K562 (cell line): ENCODE data around the gene STX12. TPM values are rescaled to one million over a fixed set of nuclear protein-coding genes. Genes with fewer than 3 reads are reported as not detected.

Experiments used
- ATAC-seq: fragments of 200-7000 bp; cut with Tn5 transposase; 3 replicates; pipeline ENCODE4 v1.9.1; 2020; ENCODE audit warnings: moderate library complexity
- BruUV-seq: library from RNA; stranded (reverse); fragments of 400-500 nt; replicated peaks from 2 replicates; lab custom pipeline; 2021; lab: Mats Ljungman, UMichigan
- CTCF ChIA-PET: fragments of 300-600 bp; formaldehyde crosslinking; extraction: SDS; loops from one replicate; lab custom pipeline; 2021; ENCODE audit warnings: low intra/inter-chr PET ratio; lab: Yijun Ruan, JAX
- POLR2A ChIA-PET: fragments of 300-600, 350-650 bp; sonication (Branson Sonifier 250); formaldehyde crosslinking; extraction: SDS; loops from one replicate; lab custom pipeline; 2021; ENCODE audit warnings: antibody characterized with exemption, inconsistent platforms; lab: Yijun Ruan, JAX
- DNase-seq, 4 experiments: peaks; one replicate each; pipeline versions ENCODE4 v3.0.0 to v3.0.0-alpha.2; 2011 to 2018; ENCODE audit warnings: low spot score in 3 of 4, mixed read lengths in 3 of 4; ENCODE audit errors: extremely low read depth in 1 of 4
- FAIRE-seq: peaks from 2 replicates; lab custom pipeline; 2011; peaks lifted over from hg19 to GRCh38; lab: Jason Lieb, UNC
- H2AFZ ChIP-seq: 2 replicates; pipeline ENCODE4 v1.6.0; 2011; ENCODE audit warnings: low read depth, low read length, control low read depth, inconsistent platforms
- H3K27ac ChIP-seq: fragments of 200-600 bp; 3 replicates; pipeline ENCODE4 v1.8.0; 2011; ENCODE audit warnings: low read depth, mild to moderate bottlenecking, control low read depth, inconsistent platforms, low read length, moderate library complexity, mixed read lengths; ENCODE audit errors: extremely low read depth
- H3K27me3 ChIP-seq, 2 experiments: fragments of 300-600 bp in 1 of 2; 2 replicates in 1 of 2; 3 replicates in 1 of 2; pipeline versions ENCODE4 v1.6.0 to v1.8.0; 2011; ENCODE audit warnings: inconsistent platforms in 2 of 2, low read length in 2 of 2, mild to moderate bottlenecking in 1 of 2, mixed read lengths in 1 of 2, moderate library complexity in 1 of 2; ENCODE audit not compliant: control insufficient read depth in 2 of 2, insufficient read depth in 2 of 2
- H3K36me3 ChIP-seq: fragments of 300-600 bp; 3 replicates; pipeline ENCODE4 v1.8.0; 2011; ENCODE audit warnings: mild to moderate bottlenecking, low read length, inconsistent platforms; ENCODE audit not compliant: control insufficient read depth, insufficient read depth
- H3K4me1 ChIP-seq, 2 experiments: fragments of 200-600 bp in 1 of 2; replicated peaks in 1 of 2; 2 replicates in 1 of 2; 3 replicates in 1 of 2; pipeline versions ENCODE4 v1.5.1 to v1.8.0; 2011; ENCODE audit warnings: inconsistent platforms in 2 of 2, low read length in 2 of 2, mild to moderate bottlenecking in 1 of 2, mixed read lengths in 1 of 2, moderate library complexity in 1 of 2; ENCODE audit not compliant: control insufficient read depth in 2 of 2, insufficient read depth in 2 of 2
- H3K4me2 ChIP-seq: 2 replicates; pipeline ENCODE4 v1.6.1; 2011; ENCODE audit warnings: low read length, control low read depth, inconsistent platforms, mixed read lengths; ENCODE audit not compliant: insufficient read depth
- H3K4me3 ChIP-seq: fragments of 200-600 bp; sonication (generic), shearing (Covaris generic); 2 replicates; pipeline ENCODE4 v1.5.1; 2016; ENCODE audit warnings: control low read depth, inconsistent platforms
- H3K79me2 ChIP-seq: fragments of 200-600 bp; 3 replicates; pipeline ENCODE4 v1.8.0; 2011; ENCODE audit warnings: low read length, inconsistent platforms; ENCODE audit not compliant: control insufficient read depth, insufficient read depth
- H3K9ac ChIP-seq, 2 experiments: 2 replicates each; pipeline versions ENCODE4 v1.6.0 to v1.6.1; 2011; ENCODE audit warnings: low read depth in 2 of 2, low read length in 2 of 2, control low read depth in 1 of 2, inconsistent platforms in 1 of 2, mild to moderate bottlenecking in 1 of 2, mixed read lengths in 1 of 2; ENCODE audit not compliant: insufficient read depth in 1 of 2
- H3K9me1 ChIP-seq: one replicate; pipeline ENCODE4 v1.6.0; 2011; ENCODE audit warnings: inconsistent platforms, mild to moderate bottlenecking, low read length, moderate library complexity; ENCODE audit not compliant: control insufficient read depth, insufficient read depth
- H3K9me3 ChIP-seq: replicated peaks from 2 replicates; pipeline ENCODE4 v1.5.1; 2011; ENCODE audit warnings: low read depth, low read length, inconsistent platforms; ENCODE audit not compliant: control insufficient read depth, insufficient read depth
- H4K20me1 ChIP-seq: replicated peaks from 2 replicates; pipeline ENCODE4 v1.6.1; 2011; ENCODE audit warnings: low read length, inconsistent platforms, mixed read lengths; ENCODE audit not compliant: control insufficient read depth, insufficient read depth
- HEY1 ChIP-seq: fragments of 250-450 bp; sonication (Bioruptor Pico); IDR thresholded peaks from 2 replicates; pipeline ENCODE4 v1.5.0; 2020; ENCODE audit warnings: mild to moderate bottlenecking, moderate library complexity, borderline replicate concordance
- MLLT1 ChIP-seq, 2 experiments: fragments of 450-650 bp; IDR thresholded peaks; 2 replicates each; pipeline ENCODE4 v1.6.1; 2016
- PYGO2 ChIP-seq: fragments of 450-650 bp; IDR thresholded peaks from 2 replicates; pipeline ENCODE4 v1.6.1; 2016; ENCODE audit warnings: mild to moderate bottlenecking, missing genetic modification characterization, moderate library complexity, missing compliant biosample characterization
- TSC22D4 ChIP-seq: fragments of 450-650 bp; IDR thresholded peaks from 2 replicates; pipeline ENCODE4 v1.6.1; 2016; ENCODE audit warnings: missing genetic modification characterization, missing biosample characterization, control low read depth
- WGBS: fragments of 100-300 bp; shearing (Covaris generic); methylation state at CpG from one replicate; pipeline ENCODE4 v1.1.6; 2016; ENCODE audit warnings: low coverage, mixed read lengths; ENCODE audit not compliant: insufficient coverage; ENCODE audit errors: missing lambda C conversion rate; 5-methylcytosine and 5-hydroxymethylcytosine counted together
- in situ Hi-C: fragments of 300-500 bp; cut with MboI; formaldehyde crosslinking; loops from 4 replicates; pipeline ENCODE4 v1.15.0; 2018; ENCODE audit warnings: inconsistent platforms, mixed read lengths
- intact Hi-C: fragments of 100-400 bp; cut with micrococcal nuclease; formaldehyde crosslinking; loops from 2 replicates; pipeline ENCODE4 v1.14.2; 2022
- polyA plus RNA-seq, 8 experiments: library from polyadenylated mRNA; depleted of rRNA in 4 of 8; stranded (reverse) in 5 of 8; unstranded in 3 of 8; fragments of >200 nt; fragmentation: Nextera tagmentation in 2 of 8; fragmentation: Illumina TruSeq in 1 of 8; extraction: Ambion mirVana in 2 of 8; extraction: Trizol in 1 of 8; gene quantifications; 2 replicates each; pipeline versions ENCODE4 v1.2.1 to v1.2.3, GENCODE V29; 2011 to 2014; ENCODE audit warnings: inconsistent platforms in 1 of 8, missing spikeins in 1 of 8
- total RNA-seq, 7 experiments: library from RNA; depleted of rRNA in 6 of 7; stranded (reverse); fragments of >200 nt in 6 of 7; fragmentation: Illumina TruSeq in 2 of 7; extraction: Trizol in 2 of 7; gene quantifications; 2 replicates each; pipeline versions ENCODE4 v1.2.1 to v1.2.3, GENCODE V29; 2011 to 2021; ENCODE audit warnings: low replicate concordance in 1 of 7
- TF ChIP-seq, protein P1 (sequence below): sonication (generic); formaldehyde crosslinking; IDR thresholded peaks from 2 replicates; pipeline ENCODE4 v1.8.1; 2023; ENCODE audit warnings: mild to moderate bottlenecking, missing genetic modification reagents
- TF ChIP-seq, protein P2 (sequence below): fragments of 250-450 bp; sonication (Bioruptor Pico); IDR thresholded peaks from 2 replicates; pipeline ENCODE4 v1.4.0; 2020
- TF ChIP-seq, protein P3 (sequence below): fragments of 450-650 bp; IDR thresholded peaks from 2 replicates; pipeline ENCODE4 v1.6.1; 2017; ENCODE audit warnings: antibody characterized with exemption, mild to moderate bottlenecking

STX12 gene
- total and polyA plus RNA-seq, 9 of the 15 experiments (the other 6 are each of a cell fraction or from before 2014, with no cell fraction given), result 16.9 to 31.3 (median 25.7) TPM

DNA sequence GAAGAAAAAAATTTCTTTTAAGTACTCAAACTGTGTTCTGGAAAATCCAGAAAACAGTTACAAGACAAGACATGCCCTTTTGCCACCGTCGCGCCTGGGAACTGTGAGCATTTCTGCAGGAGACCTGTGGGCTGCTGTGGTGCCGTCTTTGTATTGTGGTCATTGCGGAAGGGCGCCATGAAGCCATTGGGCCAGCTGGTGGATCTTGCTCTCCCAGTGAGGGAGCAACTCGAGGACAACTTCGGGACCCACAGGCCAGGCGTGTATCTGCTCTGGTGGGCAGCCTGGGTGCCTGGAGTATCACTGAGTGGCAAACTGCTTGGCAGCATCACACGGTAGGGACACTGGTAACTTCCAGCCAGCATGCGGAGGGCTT is 95.5 kb downstream of the STX12 start:
- DNase-seq (peak in 1 of 4 experiments; percentile 44), ATAC-seq (no peak), FAIRE-seq (no peak)
- no peaks in the 10 kb centered on the region; the same call in 1 of the 2 replicates for H4K20me1 ChIP-seq
- H3K4me1 ChIP-seq, result peaks cover 41 to 64% of the 10 kb centered on the region in 2 experiments
- 75% methylated on average over 11 of the region's 11 CpGs for WGBS
- no peaks in the 10 kb centered on the region for H3K9me1 ChIP-seq
- H3K4me2 ChIP-seq, result peak overlapping the region; percentile 46; the same call in 1 of the 2 replicates
- peaks cover 3% of the 10 kb centered on the region; the same call in 1 of the 3 replicates for H3K79me2 ChIP-seq
- H3K36me3 ChIP-seq, result no peaks in the 10 kb centered on the region
- ChIA-PET CTCF (no interaction called here), POLR2A (interaction anchor here (0.8 kb wide), 2 partner anchors 40 to 1147 kb away, joined by 3 read pairs; no protein-coding TSS in a partner anchor)
- no peaks in the 10 kb centered on the region for H3K27me3 ChIP-seq
- intact Hi-C loops, result loop anchor here (2.0 kb wide), 1 partner anchor 366 kb away; no protein-coding TSS in a partner anchor
- peak overlapping the region; percentile 78 to 82 for H3K9ac ChIP-seq
- peak overlapping the region; percentile 93 for H3K27ac ChIP-seq
- in situ Hi-C loops, result loop anchor here (10.0 kb wide), 1 partner anchor 326 kb away; no protein-coding TSS in a partner anchor
- no peaks in the 10 kb centered on the region for H3K9me3 ChIP-seq
- BruUV-seq, result no TSS peak
- peak overlapping the region; percentile 77 for H2AFZ ChIP-seq
- H3K4me3 ChIP-seq, result no peak overlapping the region
- TF ChIP-seq, protein P1, sequence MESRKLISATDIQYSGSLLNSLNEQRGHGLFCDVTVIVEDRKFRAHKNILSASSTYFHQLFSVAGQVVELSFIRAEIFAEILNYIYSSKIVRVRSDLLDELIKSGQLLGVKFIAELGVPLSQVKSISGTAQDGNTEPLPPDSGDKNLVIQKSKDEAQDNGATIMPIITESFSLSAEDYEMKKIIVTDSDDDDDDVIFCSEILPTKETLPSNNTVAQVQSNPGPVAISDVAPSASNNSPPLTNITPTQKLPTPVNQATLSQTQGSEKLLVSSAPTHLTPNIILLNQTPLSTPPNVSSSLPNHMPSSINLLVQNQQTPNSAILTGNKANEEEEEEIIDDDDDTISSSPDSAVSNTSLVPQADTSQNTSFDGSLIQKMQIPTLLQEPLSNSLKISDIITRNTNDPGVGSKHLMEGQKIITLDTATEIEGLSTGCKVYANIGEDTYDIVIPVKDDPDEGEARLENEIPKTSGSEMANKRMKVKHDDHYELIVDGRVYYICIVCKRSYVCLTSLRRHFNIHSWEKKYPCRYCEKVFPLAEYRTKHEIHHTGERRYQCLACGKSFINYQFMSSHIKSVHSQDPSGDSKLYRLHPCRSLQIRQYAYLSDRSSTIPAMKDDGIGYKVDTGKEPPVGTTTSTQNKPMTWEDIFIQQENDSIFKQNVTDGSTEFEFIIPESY (CRISPR knock-in tag), result peak; percentile 97
- TF ChIP-seq, protein P2, sequence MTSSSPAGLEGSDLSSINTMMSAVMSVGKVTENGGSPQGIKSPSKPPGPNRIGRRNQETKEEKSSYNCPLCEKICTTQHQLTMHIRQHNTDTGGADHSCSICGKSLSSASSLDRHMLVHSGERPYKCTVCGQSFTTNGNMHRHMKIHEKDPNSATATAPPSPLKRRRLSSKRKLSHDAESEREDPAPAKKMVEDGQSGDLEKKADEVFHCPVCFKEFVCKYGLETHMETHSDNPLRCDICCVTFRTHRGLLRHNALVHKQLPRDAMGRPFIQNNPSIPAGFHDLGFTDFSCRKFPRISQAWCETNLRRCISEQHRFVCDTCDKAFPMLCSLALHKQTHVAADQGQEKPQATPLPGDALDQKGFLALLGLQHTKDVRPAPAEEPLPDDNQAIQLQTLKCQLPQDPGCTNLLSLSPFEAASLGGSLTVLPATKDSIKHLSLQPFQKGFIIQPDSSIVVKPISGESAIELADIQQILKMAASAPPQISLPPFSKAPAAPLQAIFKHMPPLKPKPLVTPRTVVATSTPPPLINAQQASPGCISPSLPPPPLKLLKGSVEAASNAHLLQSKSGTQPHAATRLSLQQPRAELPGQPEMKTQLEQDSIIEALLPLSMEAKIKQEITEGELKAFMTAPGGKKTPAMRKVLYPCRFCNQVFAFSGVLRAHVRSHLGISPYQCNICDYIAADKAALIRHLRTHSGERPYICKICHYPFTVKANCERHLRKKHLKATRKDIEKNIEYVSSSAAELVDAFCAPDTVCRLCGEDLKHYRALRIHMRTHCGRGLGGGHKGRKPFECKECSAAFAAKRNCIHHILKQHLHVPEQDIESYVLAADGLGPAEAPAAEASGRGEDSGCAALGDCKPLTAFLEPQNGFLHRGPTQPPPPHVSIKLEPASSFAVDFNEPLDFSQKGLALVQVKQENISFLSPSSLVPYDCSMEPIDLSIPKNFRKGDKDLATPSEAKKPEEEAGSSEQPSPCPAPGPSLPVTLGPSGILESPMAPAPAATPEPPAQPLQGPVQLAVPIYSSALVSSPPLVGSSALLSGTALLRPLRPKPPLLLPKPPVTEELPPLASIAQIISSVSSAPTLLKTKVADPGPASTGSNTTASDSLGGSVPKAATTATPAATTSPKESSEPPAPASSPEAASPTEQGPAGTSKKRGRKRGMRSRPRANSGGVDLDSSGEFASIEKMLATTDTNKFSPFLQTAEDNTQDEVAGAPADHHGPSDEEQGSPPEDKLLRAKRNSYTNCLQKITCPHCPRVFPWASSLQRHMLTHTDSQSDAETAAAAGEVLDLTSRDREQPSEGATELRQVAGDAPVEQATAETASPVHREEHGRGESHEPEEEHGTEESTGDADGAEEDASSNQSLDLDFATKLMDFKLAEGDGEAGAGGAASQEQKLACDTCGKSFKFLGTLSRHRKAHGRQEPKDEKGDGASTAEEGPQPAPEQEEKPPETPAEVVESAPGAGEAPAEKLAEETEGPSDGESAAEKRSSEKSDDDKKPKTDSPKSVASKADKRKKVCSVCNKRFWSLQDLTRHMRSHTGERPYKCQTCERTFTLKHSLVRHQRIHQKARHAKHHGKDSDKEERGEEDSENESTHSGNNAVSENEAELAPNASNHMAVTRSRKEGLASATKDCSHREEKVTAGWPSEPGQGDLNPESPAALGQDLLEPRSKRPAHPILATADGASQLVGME, result 0 out of 2 replicates have a peak, but pooled peaks have one; percentile 26
- TF ChIP-seq PYGO2, result 0 out of 2 replicates have a peak, but pooled peaks have one; percentile 21
- TF ChIP-seq, protein P3, sequence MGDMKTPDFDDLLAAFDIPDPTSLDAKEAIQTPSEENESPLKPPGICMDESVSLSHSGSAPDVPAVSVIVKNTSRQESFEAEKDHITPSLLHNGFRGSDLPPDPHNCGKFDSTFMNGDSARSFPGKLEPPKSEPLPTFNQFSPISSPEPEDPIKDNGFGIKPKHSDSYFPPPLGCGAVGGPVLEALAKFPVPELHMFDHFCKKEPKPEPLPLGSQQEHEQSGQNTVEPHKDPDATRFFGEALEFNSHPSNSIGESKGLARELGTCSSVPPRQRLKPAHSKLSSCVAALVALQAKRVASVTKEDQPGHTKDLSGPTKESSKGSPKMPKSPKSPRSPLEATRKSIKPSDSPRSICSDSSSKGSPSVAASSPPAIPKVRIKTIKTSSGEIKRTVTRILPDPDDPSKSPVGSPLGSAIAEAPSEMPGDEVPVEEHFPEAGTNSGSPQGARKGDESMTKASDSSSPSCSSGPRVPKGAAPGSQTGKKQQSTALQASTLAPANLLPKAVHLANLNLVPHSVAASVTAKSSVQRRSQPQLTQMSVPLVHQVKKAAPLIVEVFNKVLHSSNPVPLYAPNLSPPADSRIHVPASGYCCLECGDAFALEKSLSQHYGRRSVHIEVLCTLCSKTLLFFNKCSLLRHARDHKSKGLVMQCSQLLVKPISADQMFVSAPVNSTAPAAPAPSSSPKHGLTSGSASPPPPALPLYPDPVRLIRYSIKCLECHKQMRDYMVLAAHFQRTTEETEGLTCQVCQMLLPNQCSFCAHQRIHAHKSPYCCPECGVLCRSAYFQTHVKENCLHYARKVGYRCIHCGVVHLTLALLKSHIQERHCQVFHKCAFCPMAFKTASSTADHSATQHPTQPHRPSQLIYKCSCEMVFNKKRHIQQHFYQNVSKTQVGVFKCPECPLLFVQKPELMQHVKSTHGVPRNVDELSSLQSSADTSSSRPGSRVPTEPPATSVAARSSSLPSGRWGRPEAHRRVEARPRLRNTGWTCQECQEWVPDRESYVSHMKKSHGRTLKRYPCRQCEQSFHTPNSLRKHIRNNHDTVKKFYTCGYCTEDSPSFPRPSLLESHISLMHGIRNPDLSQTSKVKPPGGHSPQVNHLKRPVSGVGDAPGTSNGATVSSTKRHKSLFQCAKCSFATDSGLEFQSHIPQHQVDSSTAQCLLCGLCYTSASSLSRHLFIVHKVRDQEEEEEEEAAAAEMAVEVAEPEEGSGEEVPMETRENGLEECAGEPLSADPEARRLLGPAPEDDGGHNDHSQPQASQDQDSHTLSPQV, result 0 out of 2 replicates have a peak, but pooled peaks have one; percentile 58
- no peak for TF ChIP-seq HEY1 (CRISPR knock-in tag)
- TF ChIP-seq TSC22D4 (tag), result no peak
- TF ChIP-seq MLLT1 (IDR thresholded peaks at IDR 0.05), result no peak
